Subcutaneous abdominal adipose tissue (tissue), 5 donors: ENCODE measurements around the gene METTL16.

Source experiments
- H3K27ac ChIP-seq: one replicate; pipeline ENCODE4 v1.7.0; 2013; ENCODE audit warnings: low read depth, mild to moderate bottlenecking, inconsistent platforms, low read length, moderate library complexity
- H3K27me3 ChIP-seq, 5 donors: one replicate each; pipeline ENCODE4 v1.7.0; 2013; ENCODE audit warnings: low read length in 5 of 5, inconsistent platforms in 1 of 5; ENCODE audit not compliant: control insufficient read depth in 5 of 5, insufficient read depth in 4 of 5
- H3K36me3 ChIP-seq, 5 donors: one replicate each; pipeline ENCODE4 v1.7.0; 2013; ENCODE audit warnings: low read length in 5 of 5; ENCODE audit not compliant: control insufficient read depth in 5 of 5, insufficient read depth in 5 of 5
- H3K4me1 ChIP-seq, 5 donors: one replicate each; pipeline ENCODE4 v1.7.0; 2013; ENCODE audit warnings: low read length in 5 of 5, mild to moderate bottlenecking in 3 of 5, moderate library complexity in 1 of 5; ENCODE audit not compliant: control insufficient read depth in 5 of 5, insufficient read depth in 5 of 5
- H3K4me3 ChIP-seq, 5 donors: one replicate each; pipeline ENCODE4 v1.7.0; 2013; ENCODE audit warnings: low read length in 5 of 5, low read depth in 1 of 5
- H3K9ac ChIP-seq, 5 donors: one replicate each; pipeline ENCODE4 v1.7.0; 2013; ENCODE audit warnings: low read length in 5 of 5, mild to moderate bottlenecking in 4 of 5, moderate library complexity in 3 of 5
- H3K9me3 ChIP-seq, 5 donors: one replicate each; pipeline ENCODE4 v1.7.0; 2013; ENCODE audit warnings: low read length in 5 of 5; ENCODE audit not compliant: control insufficient read depth in 5 of 5
- donor health status: healthy.
- donor health status: healthy.
- donor health status: healthy.
- donor health status: healthy.
- donor health status: healthy.

METTL16 gene

DNA sequence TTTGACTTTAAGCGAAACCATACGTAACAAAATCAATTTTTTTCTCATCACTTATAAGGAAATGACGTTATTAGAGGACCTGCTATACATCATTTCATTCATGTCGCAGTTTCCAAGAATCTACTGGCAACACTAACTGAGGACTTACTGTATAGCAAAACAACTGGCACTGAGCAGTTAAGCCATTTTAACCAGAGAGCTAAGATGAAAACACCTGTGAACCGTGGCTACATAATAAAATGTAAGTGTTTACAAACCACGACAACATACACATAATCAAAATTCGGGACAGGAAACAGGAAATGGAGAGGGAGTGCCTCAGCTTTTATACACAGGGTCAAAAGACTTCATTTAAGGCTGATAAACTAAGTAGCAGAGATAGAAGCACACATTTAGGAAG, 29.5 kb downstream of the METTL16 start:
- Histone ChIP-seq H3K36me3 (peaks cover 0 to 10% (median 1%) of the 10 kb centered on the region in 5 donors), H3K27me3 (no peaks in the 10 kb centered on the region), H3K4me1 (peaks cover 0 to 34% (median 24%) of the 10 kb centered on the region in 5 donors), H3K27ac (no peak overlapping the region), H3K9ac (no peak overlapping the region), H3K9me3 (no peaks in the 10 kb centered on the region), H3K4me3 (no peak overlapping the region)

GRCh38 chr17:2481760-2482159, 29.9 kb downstream of the METTL16 start:
- Histone ChIP-seq H3K9ac (no peak overlapping the region), H3K27ac (no peak overlapping the region), H3K4me1 (peaks cover 0 to 30% (median 24%) of the 10 kb centered on the region in 5 donors), H3K27me3 (no peaks in the 10 kb centered on the region), H3K36me3 (peaks cover 0 to 11% (median 5%) of the 10 kb centered on the region in 5 donors), H3K4me3 (no peak overlapping the region), H3K9me3 (no peaks in the 10 kb centered on the region)

DNA sequence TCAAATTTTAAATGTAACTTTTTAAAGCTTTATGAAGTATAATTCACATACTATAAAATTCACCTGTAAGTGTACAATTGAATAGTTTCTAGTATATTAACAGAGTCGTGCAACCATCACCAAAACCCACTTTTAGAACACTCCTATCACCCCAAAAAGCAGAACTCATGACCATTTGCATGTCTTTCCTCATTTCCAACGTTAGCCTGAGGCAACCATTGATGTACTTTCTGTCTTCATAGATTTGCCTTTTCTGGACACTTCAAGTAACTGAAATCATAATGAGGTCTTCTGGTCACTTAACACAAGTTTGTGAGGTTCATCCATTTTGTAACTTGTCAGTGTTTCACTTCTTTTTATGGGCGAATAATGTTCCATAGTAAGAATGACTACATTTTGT, 33.2 kb downstream of the METTL16 start:
- Histone ChIP-seq H3K27me3 (no peaks in the 10 kb centered on the region), H3K4me1 (peaks cover 0 to 6% (median under 1%) of the 10 kb centered on the region in 5 donors), H3K9me3 (no peaks in the 10 kb centered on the region), H3K36me3 (peaks cover 19 to 38% (median 28%) of the 10 kb centered on the region in 5 donors), H3K9ac (no peak overlapping the region), H3K27ac (no peak overlapping the region), H3K4me3 (no peak overlapping the region)

GRCh38 chr17:2475056-2475455, 36.6 kb downstream of the METTL16 start:
- no peak overlapping the region for H3K4me3 ChIP-seq
- H3K27me3 ChIP-seq: no peaks in the 10 kb centered on the region
- H3K9ac ChIP-seq: no peak overlapping the region
- H3K36me3 ChIP-seq: peaks cover 27 to 61% (median 37%) of the 10 kb centered on the region in 5 donors
- no peaks in the 10 kb centered on the region for H3K9me3 ChIP-seq
- no peaks in the 10 kb centered on the region for H3K4me1 ChIP-seq
- no peak overlapping the region for H3K27ac ChIP-seq

DNA sequence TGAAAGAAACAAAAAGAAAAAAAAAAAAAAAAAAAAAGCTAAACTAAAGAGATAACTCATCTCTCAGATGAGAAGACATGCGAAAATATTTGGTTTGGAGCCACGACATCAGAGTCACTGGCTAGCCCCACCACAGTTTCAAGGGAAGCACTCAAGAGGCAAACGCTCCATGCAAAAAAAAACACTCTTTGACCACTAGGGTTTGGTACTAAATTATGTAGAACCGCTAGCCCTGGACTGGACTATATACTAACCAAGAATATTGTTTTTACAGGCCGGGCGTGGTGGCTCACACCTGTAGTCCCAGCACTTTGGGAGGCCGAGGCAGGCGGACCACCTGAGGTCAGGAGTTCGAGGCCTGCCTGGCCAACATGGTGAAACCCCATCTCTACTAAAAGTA, 37.3 kb downstream of the METTL16 start:
- no peaks in the 10 kb centered on the region for H3K27me3 ChIP-seq
- no peaks in the 10 kb centered on the region for H3K9me3 ChIP-seq
- peaks cover 27 to 67% (median 40%) of the 10 kb centered on the region in 5 donors for H3K36me3 ChIP-seq

DNA sequence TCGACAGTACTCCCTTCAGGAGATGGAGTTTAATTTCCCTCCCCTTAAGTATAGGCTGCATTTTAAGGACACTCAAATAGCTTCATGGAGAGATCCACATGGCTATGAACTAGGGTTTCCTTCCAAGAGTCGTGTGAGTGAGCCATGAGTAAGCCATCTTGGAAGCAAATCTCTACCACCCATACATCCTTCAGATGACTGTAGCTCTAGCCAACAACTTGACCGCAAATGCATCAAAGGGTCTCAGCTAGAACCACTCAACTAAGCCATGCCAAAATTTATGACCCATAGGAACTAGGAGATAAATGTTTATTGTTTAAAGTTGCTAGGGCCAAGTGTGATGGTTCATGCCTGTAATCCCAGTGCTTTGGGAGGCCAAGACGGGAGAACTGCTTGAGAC, 43.4 kb downstream of the METTL16 start:
- peaks cover 22 to 64% (median 39%) of the 10 kb centered on the region in 5 donors for H3K36me3 ChIP-seq

More for the DNA sequence above, 37.3 kb downstream of the METTL16 start:
- no peak overlapping the region for H3K27ac ChIP-seq
- no peak overlapping the region for H3K4me3 ChIP-seq
- no peak overlapping the region for H3K9ac ChIP-seq
- H3K4me1 ChIP-seq: no peaks in the 10 kb centered on the region

GRCh38 chr17:2466931-2467330, 44.8 kb downstream of the METTL16 start:
- H3K27me3 ChIP-seq: no peaks in the 10 kb centered on the region
- H3K4me3 ChIP-seq: no peak overlapping the region
- H3K9ac ChIP-seq: no peak overlapping the region
- H3K27ac ChIP-seq: no peak overlapping the region
- peaks cover 26 to 64% (median 47%) of the 10 kb centered on the region in 5 donors for H3K36me3 ChIP-seq
- no peaks in the 10 kb centered on the region for H3K9me3 ChIP-seq
- H3K4me1 ChIP-seq: no peaks in the 10 kb centered on the region

More for the DNA sequence above, 43.4 kb downstream of the METTL16 start:
- Histone ChIP-seq H3K27me3 (no peaks in the 10 kb centered on the region), H3K4me3 (no peak overlapping the region), H3K9me3 (no peaks in the 10 kb centered on the region), H3K9ac (no peak overlapping the region), H3K4me1 (no peaks in the 10 kb centered on the region), H3K27ac (no peak overlapping the region)

- H3K36me3 ChIP-seq: peaks cover 27 to 53% (median 40%) of the 10 kb centered on the region in 5 donors
Observed at GRCh38 chr17:2462481-2462880, 49.2 kb downstream of the METTL16 start.

GRCh38 chr17:2459917-2460271, 51.8 kb downstream of the METTL16 start:
- H3K9me3 ChIP-seq: no peaks in the 10 kb centered on the region
- H3K36me3 ChIP-seq: peaks cover 21 to 53% (median 38%) of the 10 kb centered on the region in 5 donors
- no peak overlapping the region for H3K4me3 ChIP-seq
- H3K4me1 ChIP-seq: peaks cover 0 to 6% (median 3%) of the 10 kb centered on the region in 5 donors
- H3K27ac ChIP-seq: no peak overlapping the region
- no peak overlapping the region for H3K9ac ChIP-seq
- no peaks in the 10 kb centered on the region for H3K27me3 ChIP-seq

More at GRCh38 chr17:2462481-2462880, 49.2 kb downstream of the METTL16 start:
- no peak overlapping the region for H3K27ac ChIP-seq
- no peaks in the 10 kb centered on the region for H3K27me3 ChIP-seq
- H3K4me3 ChIP-seq: no peak overlapping the region
- H3K9me3 ChIP-seq: no peaks in the 10 kb centered on the region
- H3K4me1 ChIP-seq: peaks cover 0 to 6% (median 3%) of the 10 kb centered on the region in 5 donors
- H3K9ac ChIP-seq: no peak overlapping the region

DNA sequence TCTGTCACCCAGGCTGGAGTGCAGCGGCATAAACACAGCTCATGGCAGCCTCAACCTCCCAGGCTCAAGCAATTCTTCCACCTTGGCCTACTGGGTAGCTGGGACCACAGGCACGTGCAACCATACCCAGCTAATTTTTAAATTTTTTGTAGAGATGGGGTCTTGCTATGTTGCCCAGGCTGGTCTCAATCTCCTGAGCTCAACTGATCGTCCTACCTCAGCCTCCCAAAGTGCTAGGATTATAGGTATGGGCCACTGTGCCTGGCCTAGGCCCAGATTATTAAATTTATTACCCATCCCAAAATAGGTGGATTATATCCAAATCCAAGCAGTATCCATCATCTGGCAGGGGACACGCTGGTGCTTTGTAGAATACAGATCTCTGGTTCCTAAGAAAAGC, 53.8 kb downstream of the METTL16 start:
- no peak overlapping the region for H3K9ac ChIP-seq
- H3K27me3 ChIP-seq: no peaks in the 10 kb centered on the region
- H3K36me3 ChIP-seq: peaks cover 7 to 44% (median 25%) of the 10 kb centered on the region in 5 donors
- H3K4me3 ChIP-seq: no peak overlapping the region
- no peak overlapping the region for H3K27ac ChIP-seq
- H3K9me3 ChIP-seq: no peaks in the 10 kb centered on the region
- H3K4me1 ChIP-seq: peaks cover 0 to 6% (median 3%) of the 10 kb centered on the region in 5 donors
